Keratinocyte (primary cell): ENCODE measurements around the gene NARS2. TPM values are rescaled to one million over a fixed set of nuclear protein-coding genes. Genes with fewer than 3 reads are reported as not detected.

Source experiments
- DNase-seq: peaks from one replicate; pipeline ENCODE4 v3.0.0-alpha.2; 2011; ENCODE audit warnings: low read depth, missing footprints, low spot score
- FAIRE-seq: peaks from 2 replicates; lab custom pipeline; 2011; peaks lifted over from hg19 to GRCh38; lab: Jason Lieb, UNC
- H2AFZ ChIP-seq: 2 replicates; pipeline ENCODE4 v1.6.0; 2012; ENCODE audit warnings: low read length, control low read depth, inconsistent platforms; ENCODE audit not compliant: control insufficient read depth
- H3K27ac ChIP-seq: 2 replicates; pipeline ENCODE4 v1.5.1; 2011; ENCODE audit warnings: low read length; ENCODE audit not compliant: control insufficient read depth, insufficient read depth
- H3K27me3 ChIP-seq: 3 replicates; pipeline ENCODE4 v1.6.0; 2011; ENCODE audit warnings: low read length; ENCODE audit not compliant: control insufficient read depth, insufficient read depth; ENCODE audit errors: extremely low read depth
- H3K36me3 ChIP-seq, 2 experiments: 2 replicates in 1 of 2; 3 replicates in 1 of 2; pipeline ENCODE4 v1.5.1; 2011; ENCODE audit warnings: low read length in 2 of 2, mild to moderate bottlenecking in 1 of 2; ENCODE audit not compliant: control insufficient read depth in 2 of 2, insufficient read depth in 2 of 2; ENCODE audit errors: extremely low read depth in 1 of 2
- H3K4me1 ChIP-seq: 3 replicates; pipeline ENCODE4 v1.5.1; 2011; ENCODE audit warnings: low read length; ENCODE audit not compliant: control insufficient read depth, insufficient read depth; ENCODE audit errors: extremely low read depth
- H3K4me2 ChIP-seq: 3 replicates; pipeline ENCODE4 v1.6.0; 2011; ENCODE audit warnings: low read depth, low read length; ENCODE audit not compliant: control insufficient read depth, insufficient read depth; ENCODE audit errors: extremely low read depth
- H3K4me3 ChIP-seq, 3 experiments: fragments of 200-600 bp in 1 of 3; sonication (generic) in 1 of 3; 2 replicates in 2 of 3; 3 replicates in 1 of 3; pipeline ENCODE4 v1.5.1; 2011 to 2016; ENCODE audit warnings: low read length in 3 of 3, mild to moderate bottlenecking in 3 of 3, control low read depth in 2 of 3, inconsistent platforms in 1 of 3, low read depth in 1 of 3, mixed read lengths in 1 of 3, mixed run types in 1 of 3, moderate library complexity in 1 of 3; ENCODE audit not compliant: control insufficient read depth in 2 of 3, insufficient read depth in 2 of 3; ENCODE audit errors: extremely low read depth in 1 of 3
- H3K79me2 ChIP-seq: 2 replicates; pipeline ENCODE4 v1.6.0; 2012; ENCODE audit warnings: low read length; ENCODE audit not compliant: control insufficient read depth, insufficient read depth
- H3K9ac ChIP-seq: 3 replicates; pipeline ENCODE4 v1.6.0; 2011; ENCODE audit warnings: low read length; ENCODE audit not compliant: control insufficient read depth, insufficient read depth; ENCODE audit errors: extremely low read depth
- H3K9me1 ChIP-seq: 3 replicates; pipeline ENCODE4 v1.6.0; 2011; ENCODE audit warnings: low read length; ENCODE audit not compliant: control insufficient read depth, insufficient read depth; ENCODE audit errors: extremely low read depth
- H3K9me3 ChIP-seq: 2 replicates; pipeline ENCODE4 v1.5.1; 2012; ENCODE audit warnings: low read depth, low read length; ENCODE audit not compliant: control insufficient read depth
- H4K20me1 ChIP-seq: 3 replicates; pipeline ENCODE4 v1.6.0; 2011; ENCODE audit warnings: low read length; ENCODE audit not compliant: control insufficient read depth, insufficient read depth; ENCODE audit errors: extremely low read depth
- EZH2 ChIP-seq: IDR thresholded peaks from one replicate; pipeline ENCODE4 v1.6.1; 2012; ENCODE audit warnings: inconsistent platforms, mild to moderate bottlenecking, low read length, moderate library complexity
- dilution Hi-C: fragments of 300-500 bp; cut with MboI; formaldehyde crosslinking; loops from one replicate; pipeline ENCODE4 v1.7.0; 2020; ENCODE audit warnings: low sequenced_read_pairs; ENCODE audit not compliant: extremely low pct_ligation_motif_present
- polyA plus RNA-seq, 5 experiments: library from polyadenylated mRNA; depleted of rRNA in 3 of 5; stranded (reverse) in 3 of 5; stranded (forward) in 1 of 5; unstranded in 1 of 5; fragments of >200 nt; gene quantifications; 1 replicate in 1 of 5; 2 replicates in 3 of 5; 3 replicates in 1 of 5; pipeline versions ENCODE4 v1.2.1 to v1.2.3, GENCODE V29; 2011 to 2012; ENCODE audit warnings: missing spikeins in 2 of 5, low read depth in 1 of 5, low replicate concordance in 1 of 5
- TF ChIP-seq, protein P1 (sequence below), 3 experiments: IDR thresholded peaks in 1 of 3; conservative IDR thresholded peaks in 1 of 3; optimal IDR thresholded peaks in 1 of 3; 2 replicates in 2 of 3; 3 replicates in 1 of 3; pipeline versions ENCODE3 to v1.5.1; 2011; ENCODE audit warnings: low read length in 3 of 3, mild to moderate bottlenecking in 3 of 3, moderate library complexity in 2 of 3, control low read depth in 1 of 3, inconsistent platforms in 1 of 3; ENCODE audit not compliant: insufficient read depth in 2 of 3; ENCODE audit errors: extremely low read depth in 1 of 3

Gene NARS2
- polyA plus RNA-seq, 1 donor (not counting 4 experiments of a cell fraction or from before 2014, with no cell fraction given) = 28.8 TPM

DNA sequence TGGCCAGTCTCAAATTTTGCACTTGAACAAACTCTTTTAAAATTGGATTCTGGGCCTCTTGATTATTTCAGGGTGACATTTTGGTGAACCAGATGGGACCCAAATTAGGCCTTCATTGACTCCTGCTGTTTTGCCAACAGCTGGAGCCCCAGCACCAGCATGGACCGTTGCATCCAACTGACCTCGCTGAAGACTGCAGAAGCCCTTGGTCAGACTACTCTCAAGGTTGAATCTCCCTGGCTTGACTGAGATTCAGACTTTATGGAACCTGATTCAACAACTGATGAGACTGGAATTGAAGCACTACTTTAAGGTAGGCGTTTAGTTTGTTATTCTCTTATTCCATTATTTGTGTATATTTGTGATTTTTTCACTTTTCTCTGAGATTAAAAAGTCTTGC, 41.7 kb downstream of the NARS2 start:
- Histone ChIP-seq H3K4me1 (no peaks in the 10 kb centered on the region), H3K27ac (no peak overlapping the region), H2AFZ (no peak overlapping the region), H3K9ac (no peak overlapping the region), H3K27me3 (no peaks in the 10 kb centered on the region), H4K20me1 (no peaks in the 10 kb centered on the region), H3K4me2 (no peak overlapping the region), H3K9me3 (no peaks in the 10 kb centered on the region), H3K4me3 (no peak overlapping the region), H3K79me2 (no peaks in the 10 kb centered on the region), H3K9me1 (no peaks in the 10 kb centered on the region), H3K36me3 (peaks cover 0 to 1% of the 10 kb centered on the region in 2 experiments)
- TF ChIP-seq, protein P1, sequence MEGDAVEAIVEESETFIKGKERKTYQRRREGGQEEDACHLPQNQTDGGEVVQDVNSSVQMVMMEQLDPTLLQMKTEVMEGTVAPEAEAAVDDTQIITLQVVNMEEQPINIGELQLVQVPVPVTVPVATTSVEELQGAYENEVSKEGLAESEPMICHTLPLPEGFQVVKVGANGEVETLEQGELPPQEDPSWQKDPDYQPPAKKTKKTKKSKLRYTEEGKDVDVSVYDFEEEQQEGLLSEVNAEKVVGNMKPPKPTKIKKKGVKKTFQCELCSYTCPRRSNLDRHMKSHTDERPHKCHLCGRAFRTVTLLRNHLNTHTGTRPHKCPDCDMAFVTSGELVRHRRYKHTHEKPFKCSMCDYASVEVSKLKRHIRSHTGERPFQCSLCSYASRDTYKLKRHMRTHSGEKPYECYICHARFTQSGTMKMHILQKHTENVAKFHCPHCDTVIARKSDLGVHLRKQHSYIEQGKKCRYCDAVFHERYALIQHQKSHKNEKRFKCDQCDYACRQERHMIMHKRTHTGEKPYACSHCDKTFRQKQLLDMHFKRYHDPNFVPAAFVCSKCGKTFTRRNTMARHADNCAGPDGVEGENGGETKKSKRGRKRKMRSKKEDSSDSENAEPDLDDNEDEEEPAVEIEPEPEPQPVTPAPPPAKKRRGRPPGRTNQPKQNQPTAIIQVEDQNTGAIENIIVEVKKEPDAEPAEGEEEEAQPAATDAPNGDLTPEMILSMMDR (optimal IDR thresholded peaks at IDR 0.05 in 1 of 3, IDR thresholded peaks at IDR 0.05 in 1 of 3, conservative IDR thresholded peaks at IDR 0.05 in 1 of 3; ENCODE audit: extremely low read depth in 1 of 3, insufficient read depth in 2 of 3, low read length in 3 of 3) = no peak
- no peak for TF ChIP-seq EZH2
- dilution Hi-C loops = no loop called here
- FAIRE-seq = no peak
- no peak for DNase-seq

DNA sequence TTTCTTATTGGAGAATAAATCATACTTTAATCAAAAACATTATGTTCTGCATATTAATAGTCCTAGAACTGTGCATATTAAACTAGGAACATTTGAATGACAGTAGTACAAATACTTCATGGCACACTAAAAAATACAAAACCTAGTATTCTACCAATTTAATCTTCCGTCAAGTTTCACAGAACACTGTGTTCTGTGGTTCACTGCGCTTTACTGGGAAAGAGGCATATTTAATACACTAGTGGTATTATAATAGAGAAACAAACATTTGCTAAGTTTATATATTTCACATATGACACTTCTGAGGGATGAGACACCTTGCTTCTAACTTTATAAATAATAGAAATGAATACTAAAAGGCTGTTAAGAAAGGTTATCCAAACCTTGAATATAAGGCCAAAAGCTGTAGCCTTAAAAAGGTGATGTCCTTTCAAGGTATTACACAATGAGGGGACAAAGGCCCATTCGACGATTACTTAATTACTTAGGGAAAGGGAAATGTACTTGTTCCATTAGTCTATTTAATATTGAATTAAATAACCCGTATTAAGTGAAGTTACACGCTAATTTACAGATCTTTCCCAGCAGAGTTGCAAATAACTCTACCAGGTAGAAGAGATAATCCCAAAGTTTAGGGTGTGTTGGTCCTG, 48.0 kb downstream of the NARS2 start:
- H3K9ac ChIP-seq = no peak overlapping the region
- no peaks in the 10 kb centered on the region for H3K4me1 ChIP-seq
- no peak for FAIRE-seq

More for the DNA sequence above, 48.0 kb downstream of the NARS2 start:
- dilution Hi-C loops = no loop called here
- no peak for TF ChIP-seq EZH2
- TF ChIP-seq, protein P1 (optimal IDR thresholded peaks at IDR 0.05 in 1 of 3, IDR thresholded peaks at IDR 0.05 in 1 of 3, conservative IDR thresholded peaks at IDR 0.05 in 1 of 3; ENCODE audit: extremely low read depth in 1 of 3, insufficient read depth in 2 of 3, low read length in 3 of 3) = no peak
- Histone ChIP-seq H3K27ac (no peak overlapping the region), H3K27me3 (no peaks in the 10 kb centered on the region), H3K9me3 (no peaks in the 10 kb centered on the region), H3K79me2 (no peaks in the 10 kb centered on the region), H2AFZ (no peak overlapping the region), H4K20me1 (no peaks in the 10 kb centered on the region), H3K36me3 (no peaks in the 10 kb centered on the region), H3K4me3 (no peak overlapping the region), H3K9me1 (peaks cover 2% of the 10 kb centered on the region), H3K4me2 (no peak overlapping the region)
- DNase-seq = no peak
